HG03378 (cell line): ENCODE measurements around the gene PDXP.
A peak's percentile ranks its signal among the peaks of the same experiment; 100 is the strongest.

ENCODE experiments used
- ATAC-seq: cut with Tn5 transposase; IDR thresholded peaks from one replicate; pipeline ENCODE4 v1.9.1; 2021; ENCODE audit warnings: mild to moderate bottlenecking, moderate library complexity; ENCODE audit not compliant: unreplicated experiment

The PDXP gene

DNA sequence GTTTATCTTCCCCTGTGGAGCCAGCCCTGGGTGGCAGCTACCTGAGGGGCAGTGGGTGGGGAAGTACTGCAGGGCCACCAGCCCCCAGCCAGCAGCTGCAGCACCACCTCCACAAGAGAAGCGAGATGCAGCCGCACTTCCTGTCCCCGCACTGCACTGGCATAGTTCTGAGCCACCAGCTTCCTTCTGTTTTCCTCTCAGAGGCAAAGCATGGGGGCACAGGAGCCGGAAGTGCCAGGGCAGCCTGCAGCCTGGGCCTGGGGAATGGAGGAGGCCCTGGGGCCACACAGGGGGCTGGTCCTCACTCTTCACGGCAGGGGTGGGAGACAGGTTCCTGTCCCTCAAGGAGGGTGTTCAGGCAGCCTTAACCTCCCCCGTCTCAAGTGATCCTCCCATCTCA, 31.0 kb upstream of the PDXP start:
- ATAC-seq: no peak

DNA sequence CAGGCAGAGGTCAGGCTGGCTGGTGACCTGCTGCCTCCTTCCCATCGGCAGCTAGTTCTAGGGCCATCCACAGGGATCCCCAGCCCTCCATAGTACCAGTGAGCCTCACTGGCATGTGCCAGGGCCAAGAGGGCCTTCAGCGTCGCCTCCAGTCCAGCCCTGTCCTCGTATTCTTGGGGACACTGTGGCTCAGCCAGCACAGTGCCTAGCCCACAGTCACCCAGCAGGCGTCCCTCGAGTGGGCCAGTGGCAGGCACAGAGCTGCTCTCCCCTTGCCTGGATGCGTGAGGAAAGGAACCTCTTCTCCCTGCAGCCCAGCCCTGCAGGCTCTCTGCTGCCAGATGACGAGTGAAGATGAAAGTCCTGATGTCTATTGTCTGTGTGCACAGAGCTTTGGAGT, 29.7 kb upstream of the PDXP start:
- ATAC-seq: no peak

DNA sequence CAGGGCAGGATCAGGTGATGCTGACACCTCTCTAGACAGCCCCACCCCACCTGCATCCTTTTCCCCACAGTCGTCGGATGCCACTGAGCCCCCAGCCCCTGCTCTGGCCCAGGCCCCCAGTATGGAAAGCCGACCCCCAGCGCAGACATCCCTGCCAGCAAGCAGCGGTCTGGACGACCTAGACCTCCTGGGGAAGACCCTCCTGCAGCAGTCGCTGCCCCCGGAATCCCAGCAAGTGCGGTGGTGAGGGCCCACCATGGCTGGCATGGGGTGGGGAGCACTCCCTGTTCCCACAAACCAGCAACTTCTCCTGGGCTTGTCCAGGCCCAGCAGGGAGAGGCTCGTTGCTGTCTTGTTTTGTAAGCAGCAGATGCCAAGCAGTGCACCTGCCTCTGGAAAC, 28.6 kb upstream of the PDXP start:
- no peak for ATAC-seq

DNA sequence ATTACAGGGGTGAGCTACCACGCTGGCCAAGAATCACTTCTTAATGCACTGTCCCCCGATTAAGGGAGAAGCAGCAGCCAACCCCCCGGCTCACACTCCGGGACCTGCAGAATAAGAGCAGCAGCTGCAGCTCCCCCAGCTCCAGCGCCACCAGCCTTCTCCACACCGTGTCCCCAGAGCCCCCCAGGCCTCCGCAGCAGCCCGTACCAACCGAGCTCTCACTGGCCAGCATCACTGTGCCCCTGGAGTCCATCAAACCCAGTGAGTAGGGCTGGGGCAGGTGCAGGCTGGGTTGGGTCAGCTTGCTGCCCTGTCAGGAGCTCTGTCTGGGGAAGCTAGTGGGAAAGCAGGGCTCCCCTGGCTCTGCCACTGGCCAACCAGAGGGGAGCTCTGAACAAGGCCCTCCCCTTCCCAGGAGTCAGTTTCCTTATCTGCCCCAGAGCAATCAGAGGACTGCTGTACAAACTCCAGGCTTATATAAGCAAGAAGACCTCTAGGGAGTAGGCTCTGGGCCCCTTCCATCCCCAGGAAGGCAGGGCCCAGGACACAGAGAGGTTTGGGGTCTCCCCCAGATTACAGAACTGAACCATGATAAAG, 27.6 kb upstream of the PDXP start:
- no peak for ATAC-seq

DNA sequence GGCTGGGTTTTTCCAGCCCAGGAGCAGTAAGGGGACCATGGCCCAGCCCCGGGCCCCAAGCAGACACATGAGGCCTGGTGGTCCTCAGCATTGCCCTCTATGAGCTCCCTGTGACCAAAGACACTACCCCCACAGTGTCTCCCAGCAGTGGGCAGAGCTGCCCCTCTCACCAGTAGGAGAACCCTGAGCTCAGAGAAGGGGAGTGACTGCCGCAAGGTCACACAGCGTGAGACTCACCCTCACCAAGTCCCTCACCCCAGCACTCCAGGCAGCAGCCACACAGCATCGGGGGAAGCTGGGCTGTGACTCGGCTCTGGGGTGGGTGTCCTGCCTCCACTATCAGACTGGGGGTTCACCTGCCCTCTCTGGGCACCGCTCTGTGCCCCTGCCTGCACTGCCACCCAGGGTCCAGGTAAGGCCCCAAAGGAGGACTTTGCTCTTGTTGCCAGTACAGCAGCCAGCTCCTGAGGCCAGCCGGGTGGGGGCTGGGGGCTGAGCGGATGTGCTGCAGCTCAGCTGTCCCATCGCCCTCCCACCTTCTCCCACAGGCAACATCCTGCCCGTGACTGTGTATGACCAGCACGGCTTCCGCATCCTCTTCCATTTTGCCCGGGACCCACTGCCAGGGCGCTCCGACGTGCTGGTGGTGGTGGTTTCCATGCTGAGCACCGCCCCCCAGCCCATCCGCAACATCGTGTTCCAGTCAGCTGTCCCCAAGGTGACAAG, 26.9 kb upstream of the PDXP start:
- no peak for ATAC-seq

DNA sequence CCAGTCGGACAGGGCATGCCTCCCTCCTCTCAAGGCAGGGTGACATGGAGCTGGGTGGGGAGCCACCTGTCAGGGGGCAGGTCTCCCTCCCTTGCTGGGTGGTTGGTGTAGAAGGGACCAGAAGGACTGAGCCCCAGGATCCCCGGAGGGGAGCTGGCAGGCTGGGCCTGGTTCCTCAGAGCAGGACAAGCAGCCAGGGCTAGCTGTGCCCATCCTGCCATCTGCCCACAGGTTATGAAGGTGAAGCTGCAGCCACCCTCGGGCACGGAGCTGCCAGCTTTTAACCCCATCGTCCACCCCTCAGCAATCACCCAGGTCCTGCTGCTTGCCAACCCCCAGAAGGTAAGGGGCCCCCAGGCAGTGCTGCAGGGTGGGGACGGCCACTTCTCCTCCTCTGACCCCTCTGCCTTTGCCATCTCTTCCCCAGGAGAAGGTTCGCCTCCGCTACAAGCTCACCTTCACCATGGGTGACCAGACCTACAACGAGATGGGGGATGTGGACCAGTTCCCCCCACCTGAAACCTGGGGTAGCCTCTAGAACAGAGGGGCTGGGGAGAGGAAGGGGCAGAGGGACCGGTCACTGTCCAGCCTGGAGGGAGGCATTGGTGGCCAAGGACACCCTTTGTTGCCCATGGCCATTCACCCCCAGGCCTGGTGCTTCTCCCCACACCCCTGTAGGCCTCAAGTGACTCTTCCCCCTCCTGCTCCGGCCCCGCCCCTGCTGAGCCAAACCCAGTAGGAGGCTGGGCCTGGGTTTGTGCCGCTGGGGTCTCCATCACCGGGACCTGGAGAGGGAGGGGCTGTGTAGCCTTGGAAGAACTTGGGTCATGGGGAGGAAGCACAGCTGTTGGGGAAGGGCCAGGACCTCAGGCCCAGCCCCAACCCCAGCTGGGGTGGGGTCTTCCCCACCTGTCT, 26.1 kb upstream of the PDXP start:
- ATAC-seq: peak; percentile 11

DNA sequence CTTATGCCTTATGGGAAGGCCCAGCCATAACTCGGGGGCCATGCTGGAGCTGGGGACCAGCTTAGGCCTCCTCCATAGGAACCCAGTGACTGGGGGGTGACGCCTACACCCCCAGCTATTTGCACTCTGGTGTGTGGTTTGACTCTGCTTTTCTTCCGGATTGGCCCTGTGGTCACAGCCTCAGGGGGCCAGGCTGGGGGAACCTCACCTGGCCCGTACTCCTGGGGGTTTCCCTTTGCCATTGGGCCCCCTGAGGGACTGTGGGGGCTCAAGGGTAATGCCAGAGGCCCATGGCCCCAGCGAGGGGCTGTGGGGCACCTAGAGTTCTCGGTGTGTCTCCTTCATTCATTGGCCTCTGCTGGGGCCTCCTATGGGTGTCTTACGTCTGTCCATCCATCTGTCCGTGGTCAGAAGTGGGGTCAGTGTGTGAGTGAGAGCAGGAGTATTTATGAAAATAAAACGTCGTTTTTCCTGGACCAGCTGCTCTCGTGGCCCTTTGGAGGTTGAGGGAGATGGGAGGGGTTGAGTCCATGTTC, 25.4 kb upstream of the PDXP start:
- ATAC-seq: peak; percentile 58

DNA sequence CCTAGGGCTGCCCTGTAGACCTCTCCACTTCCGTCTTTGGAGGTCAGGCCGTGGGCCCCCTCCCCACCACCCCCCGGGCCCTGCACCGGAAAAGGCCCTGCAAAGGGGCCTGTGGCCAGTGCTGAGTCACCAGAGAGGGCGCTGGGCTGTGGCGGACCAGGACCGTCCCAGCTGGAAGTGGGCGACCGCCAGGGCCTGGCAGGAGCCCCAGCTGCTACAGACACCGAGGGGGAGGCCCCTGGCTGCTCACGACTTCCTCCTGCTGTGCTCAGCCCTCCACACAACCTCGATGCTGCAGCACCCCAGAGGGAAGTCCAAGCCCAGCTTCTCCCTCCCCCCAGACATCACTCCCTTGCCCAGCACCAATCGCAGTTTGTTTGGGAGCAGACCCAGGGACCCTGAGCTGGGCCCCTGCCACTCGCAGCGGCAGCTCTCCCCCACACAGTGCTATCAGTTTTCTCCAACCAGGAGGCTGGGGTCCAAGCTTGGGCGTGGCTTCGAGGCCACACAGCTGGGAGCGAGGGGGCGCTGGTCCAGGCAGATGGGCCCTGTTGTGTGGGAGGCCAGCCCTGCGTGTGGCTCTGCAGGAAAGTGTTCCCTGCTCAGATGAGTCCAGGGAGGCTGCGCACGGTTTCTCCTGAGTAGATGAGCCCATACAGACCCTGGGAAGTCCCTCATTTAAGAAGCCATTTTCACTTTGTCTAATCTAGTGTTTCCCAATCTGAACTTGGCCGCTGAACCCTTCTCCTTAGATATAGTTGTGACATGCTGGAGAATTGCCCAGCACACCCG, 24.7 kb upstream of the PDXP start:
- ATAC-seq: peak; percentile 25

DNA sequence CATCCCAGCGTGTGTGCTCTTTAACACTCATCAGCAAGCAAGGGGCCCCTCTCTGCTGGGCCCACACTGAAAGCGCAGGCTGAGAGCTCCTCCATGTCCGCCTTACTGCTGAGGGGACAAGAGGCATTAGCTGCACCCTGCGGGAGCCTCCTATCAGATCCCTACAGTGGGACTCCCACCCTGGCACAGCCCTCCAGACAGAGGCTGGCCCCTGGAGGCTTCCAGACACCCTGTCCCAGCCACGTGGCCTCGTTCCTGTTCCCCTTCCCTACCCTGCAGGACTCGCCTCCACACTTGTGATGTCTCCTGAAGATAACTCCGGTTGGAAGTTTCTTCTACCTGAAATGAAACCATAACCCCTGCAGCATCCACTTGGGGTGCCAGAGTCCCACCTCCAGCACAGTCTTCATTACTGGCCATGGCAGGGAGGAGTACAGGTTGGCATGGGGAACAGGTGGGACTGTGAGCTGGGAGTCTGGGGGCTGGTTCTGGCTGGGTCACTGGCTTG, 24.1 kb upstream of the PDXP start:
- ATAC-seq: no peak

DNA sequence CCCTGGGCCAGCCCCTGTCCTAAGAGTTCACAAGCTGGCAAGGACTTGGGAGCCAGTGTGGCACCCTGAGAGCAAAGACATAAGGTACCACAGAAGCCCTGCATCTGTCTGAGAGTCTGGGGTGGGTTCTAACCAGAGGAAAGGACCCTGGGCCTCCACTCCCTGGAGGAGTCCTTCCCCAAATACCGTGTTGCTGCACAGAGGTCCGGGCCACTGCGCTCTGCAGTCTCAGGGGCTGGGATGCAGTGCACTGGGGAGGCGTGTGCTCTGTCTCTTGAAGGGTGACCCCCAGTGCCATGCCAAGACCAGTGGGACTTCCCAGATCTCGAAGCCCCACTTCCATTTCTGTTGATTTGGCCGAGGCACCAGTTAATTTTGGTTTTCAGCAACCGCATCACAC, 23.4 kb upstream of the PDXP start:
- no peak for ATAC-seq

DNA sequence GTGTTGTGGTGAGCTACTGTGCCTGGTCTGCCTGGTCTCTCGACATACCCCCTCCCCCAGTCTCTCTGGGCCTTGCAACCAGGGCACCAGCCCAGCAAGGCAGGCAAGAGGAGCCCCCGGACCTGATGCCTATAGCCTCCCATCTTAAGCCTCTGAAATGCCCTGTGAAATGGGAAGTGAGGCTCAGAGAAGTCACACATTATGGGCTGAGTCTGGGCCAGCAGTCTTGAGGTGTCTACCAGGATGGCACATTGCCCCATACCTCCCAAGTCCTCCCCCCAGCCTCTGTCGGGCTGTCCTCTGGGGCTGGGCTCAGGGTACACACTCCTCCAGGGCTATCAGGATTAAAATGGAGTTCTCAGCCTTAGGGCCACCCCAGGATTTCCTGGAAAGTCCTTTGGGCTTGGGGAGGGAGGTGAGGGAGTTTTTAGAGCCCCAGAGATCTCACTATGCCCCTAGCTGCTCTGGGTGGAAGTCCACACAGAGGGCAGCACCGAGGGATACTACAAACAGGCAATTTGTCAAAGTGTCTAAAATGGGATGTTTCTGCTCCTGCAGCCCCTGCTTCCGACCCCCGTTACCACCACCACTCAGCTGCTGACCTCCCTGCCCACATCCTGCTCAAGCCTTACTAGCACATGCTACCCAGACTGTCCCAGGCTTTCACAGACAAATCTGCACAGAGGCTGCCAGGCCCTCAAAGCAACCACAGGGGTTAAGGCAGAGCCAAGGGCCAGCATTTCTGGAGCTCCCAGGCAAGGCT, 22.2 kb upstream of the PDXP start:
- no peak for ATAC-seq

DNA sequence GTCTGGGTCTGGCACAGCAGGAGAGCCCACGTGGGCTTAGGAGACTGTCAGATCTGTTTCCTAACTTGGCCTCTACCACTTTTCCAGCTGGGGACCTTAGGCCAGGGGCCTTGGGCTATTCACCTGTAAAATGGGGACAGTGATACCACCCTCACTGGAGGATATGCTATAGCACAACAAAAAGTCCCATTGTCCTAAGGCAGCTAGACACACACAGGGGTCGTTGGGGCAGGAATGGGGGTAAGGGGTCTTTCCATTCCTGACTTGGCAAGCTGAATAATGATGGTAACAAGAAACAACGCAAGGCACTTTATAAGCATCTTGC, 21.6 kb upstream of the PDXP start:
- ATAC-seq: no peak

DNA sequence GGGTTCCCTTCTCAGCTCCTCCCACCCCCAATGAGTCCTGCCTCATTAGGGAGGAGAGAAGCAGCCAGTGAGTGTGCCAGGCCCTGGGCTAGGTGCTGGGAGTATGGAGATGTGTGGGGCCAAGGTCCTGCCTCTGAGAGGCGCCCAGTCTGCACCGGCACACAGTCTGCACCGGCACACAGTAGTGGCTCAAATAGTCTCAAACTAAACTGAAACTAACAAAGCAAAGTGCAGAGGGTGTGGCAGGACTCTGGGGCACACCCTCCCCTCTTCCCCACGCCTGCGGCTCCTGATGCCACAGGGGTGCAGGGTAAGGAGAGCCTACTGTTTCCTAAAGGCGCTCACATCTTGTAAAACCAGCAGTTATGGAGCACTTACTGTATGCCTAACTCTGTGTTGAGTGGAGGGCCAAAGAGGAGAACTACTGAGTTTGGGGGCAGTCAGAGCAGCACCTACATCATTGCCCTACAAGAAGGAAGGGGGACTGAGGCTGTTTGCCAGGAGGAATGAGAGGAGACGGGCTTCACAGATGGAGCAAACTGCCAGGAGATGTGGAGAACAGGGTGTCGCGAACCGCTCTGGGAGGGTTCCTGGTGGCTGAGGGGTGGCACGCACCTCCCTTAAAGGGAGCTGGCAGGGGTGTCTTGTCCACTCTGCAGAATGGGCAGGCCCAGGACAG, 20.0 kb upstream of the PDXP start:
- ATAC-seq: no peak

DNA sequence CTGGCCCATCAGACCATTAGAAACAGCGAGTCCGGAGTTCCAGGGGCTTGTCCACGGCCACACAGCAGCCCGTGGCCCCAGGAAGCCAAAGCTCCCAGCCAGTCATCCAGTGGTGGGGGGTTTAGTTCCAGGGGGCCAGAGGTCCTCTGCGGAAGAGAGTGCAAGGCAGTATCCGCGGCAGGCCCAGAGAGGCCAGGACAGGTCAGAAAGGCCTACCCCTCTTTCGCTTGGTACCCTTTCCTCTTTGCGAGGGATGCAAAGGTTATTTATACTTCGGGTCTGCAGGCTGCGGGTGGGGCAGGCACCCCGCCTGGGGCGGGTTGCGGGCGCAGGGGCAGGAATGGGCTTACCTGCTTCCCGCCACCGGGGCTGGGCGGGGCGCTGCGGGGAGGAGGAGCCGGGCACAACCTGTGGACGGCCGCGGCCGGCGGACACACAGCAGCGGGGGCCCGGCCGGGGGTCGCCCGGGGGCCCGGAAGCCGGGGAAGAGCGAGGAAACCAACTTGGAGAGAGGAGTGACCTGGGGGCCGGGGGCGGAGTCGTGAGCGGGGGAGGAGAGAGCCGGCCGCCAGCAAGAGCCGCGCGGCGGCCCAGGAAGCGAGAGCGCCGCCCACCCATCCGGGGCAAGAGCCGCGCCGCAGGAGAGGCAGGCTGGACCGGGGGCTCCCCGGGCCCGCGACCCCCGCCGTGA, 19.3 kb upstream of the PDXP start, which contains the start of gene SH3BP1:
SH3BP1 (plus strand) TSS at position 600 of the 691 bp plus-strand sequence. CDS start 119 bp downstream, outside the sequence.
- ATAC-seq: no peak

DNA sequence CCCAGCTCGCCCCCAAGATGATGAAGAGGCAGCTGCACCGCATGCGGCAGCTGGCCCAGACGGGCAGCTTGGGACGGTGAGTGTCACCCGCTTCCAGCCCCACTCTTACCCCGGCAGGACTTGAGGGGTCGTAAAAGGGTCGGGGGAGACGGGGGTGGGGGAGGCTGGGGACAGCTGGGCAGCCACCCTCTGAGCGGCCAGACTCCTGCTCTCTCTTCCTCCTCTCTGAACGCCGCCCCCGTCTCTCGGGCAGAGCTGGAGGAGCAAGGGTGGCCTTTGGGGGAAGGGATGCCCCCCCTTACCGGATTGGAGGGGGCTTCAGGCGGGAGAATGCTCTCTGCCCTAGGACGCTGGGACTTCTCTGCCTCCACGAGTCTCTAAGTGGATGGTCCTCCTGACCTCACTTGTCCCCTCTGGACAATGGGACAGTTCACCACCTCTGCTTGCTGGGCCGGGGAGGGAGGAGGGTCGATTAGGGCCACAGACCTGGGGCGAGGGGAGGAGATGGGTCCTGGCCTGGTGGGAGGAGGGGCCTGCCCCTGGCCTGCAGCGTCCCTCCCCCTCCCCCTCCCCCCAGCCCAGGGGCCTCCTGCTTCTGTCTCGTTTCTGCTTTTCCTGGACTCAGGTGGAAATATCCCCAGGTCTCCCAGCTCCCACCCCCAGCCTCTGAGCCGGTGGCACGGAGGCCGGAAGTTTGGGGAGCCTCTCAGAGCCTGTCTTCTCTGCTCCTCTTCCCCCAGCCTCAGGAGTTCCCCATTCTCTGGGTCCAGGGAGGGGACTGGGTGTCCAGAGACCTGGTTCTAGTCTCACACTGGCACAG, 18.5 kb upstream of the PDXP start:
- no peak for ATAC-seq

DNA sequence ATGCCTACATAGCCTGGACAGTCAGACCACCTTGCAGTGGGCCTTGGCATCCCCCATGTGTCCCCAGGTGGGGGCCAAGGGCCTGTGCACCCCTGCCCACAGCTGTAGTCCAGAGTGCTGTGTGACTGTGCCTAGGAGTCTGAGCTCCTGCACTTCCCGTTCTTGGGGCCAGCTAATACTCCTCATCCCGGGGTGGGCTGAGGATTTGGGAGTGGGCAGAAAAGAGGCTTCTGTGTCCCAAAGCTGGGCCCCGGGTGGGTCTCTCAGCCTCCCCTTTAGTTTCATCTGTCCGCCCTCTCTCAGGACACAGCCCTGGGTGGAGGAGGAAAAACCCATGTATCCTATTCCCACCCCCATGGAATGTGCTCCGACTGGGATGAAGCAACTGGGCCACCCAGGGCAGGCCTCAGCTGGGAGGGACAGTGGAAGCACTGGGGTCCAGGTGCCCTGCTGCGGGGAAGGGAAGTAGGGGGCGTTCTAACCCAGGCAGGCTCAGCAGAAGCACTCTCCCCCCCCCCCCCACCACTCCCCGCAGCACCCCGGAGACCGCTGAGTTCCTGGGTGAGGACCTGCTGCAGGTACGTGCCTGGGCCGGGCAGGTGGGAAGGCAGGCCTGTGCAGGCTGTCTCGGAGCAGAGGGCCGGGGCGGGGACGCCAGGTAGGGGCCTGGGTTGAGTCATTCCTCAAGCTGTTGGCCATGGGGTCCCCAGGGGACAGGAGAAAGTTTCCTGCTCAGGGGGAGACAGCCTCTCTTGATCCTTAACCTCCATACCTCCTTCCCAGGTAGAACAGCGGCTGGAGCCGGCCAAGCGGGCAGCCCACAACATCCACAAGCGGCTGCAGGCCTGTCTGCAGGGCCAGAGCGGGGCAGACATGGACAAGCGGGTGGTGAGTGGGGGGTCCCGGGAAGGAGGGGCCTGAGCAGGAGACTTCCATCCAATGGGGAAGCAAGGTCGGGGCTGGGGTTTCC, 17.6 kb upstream of the PDXP start:
- no peak for ATAC-seq

DNA sequence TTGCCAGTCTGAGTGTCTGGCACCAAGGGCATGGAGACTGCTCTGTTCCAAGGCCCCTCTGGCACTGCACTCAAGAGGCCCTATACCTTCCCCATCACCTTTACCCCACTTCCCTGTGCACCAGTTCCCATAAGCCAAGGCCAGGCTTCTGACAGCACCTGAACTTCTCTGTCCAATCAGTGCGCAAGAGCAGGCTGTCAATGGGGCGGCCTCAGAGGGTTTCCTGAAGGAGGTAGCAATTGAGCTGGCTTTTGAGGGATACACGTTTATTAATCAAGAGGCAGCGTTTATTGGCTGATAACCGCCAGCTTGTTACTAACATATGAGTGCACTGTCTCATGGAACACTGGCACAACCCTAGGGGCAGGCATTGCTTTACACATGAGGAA, 17.0 kb upstream of the PDXP start:
- no peak for ATAC-seq
